Measurements from ENCODE around the gene SV2C.
A peak's percentile ranks its signal among the peaks of the same experiment; 100 is the strongest.
"Not testable (repeated sequence)": the region's sequence is repeated elsewhere in the genome, so short reads cannot be mapped to it uniquely, and the experiment has no call there.

The SV2C gene

GRCh38 chr5:76365561-76365960 lies 282.4 kb downstream of the SV2C start:
- TF ChIP-seq CTCF (IDR thresholded peaks at IDR 0.05; ENCODE audit: extremely low read depth, missing control alignments), result no peak
- no peak for DNase-seq (ENCODE audit: low spot score)

GRCh38 chr5:76366596-76366995 lies 283.4 kb downstream of the SV2C start:
- no peak for TF ChIP-seq CTCF (IDR thresholded peaks at IDR 0.05; ENCODE audit: extremely low read depth, missing control alignments)
- DNase-seq (ENCODE audit: low spot score), result no peak

- TF ChIP-seq CTCF (IDR thresholded peaks at IDR 0.05; ENCODE audit: extremely low read depth, missing control alignments), result no peak
- DNase-seq (ENCODE audit: low spot score), result peak; percentile 49
Measured at GRCh38 chr5:76367623-76368371, 284.6 kb downstream of the SV2C start.

- DNase-seq (ENCODE audit: low spot score), result no peak
- TF ChIP-seq CTCF (IDR thresholded peaks at IDR 0.05; ENCODE audit: extremely low read depth, missing control alignments), result no peak
Measured at GRCh38 chr5:76368941-76369340, 285.8 kb downstream of the SV2C start.

GRCh38 chr5:76369668-76370067 lies 286.5 kb downstream of the SV2C start:
- not testable (repeated sequence) for DNase-seq (ENCODE audit: low spot score)

- no peak for DNase-seq (ENCODE audit: low spot score)
- no peak for TF ChIP-seq CTCF (IDR thresholded peaks at IDR 0.05; ENCODE audit: extremely low read depth, missing control alignments)
Measured at GRCh38 chr5:76371960-76372322, 288.8 kb downstream of the SV2C start.

GRCh38 chr5:76372323-76373054 lies 289.3 kb downstream of the SV2C start:
- no peak for DNase-seq (ENCODE audit: low spot score)
- TF ChIP-seq CTCF (IDR thresholded peaks at IDR 0.05; ENCODE audit: extremely low read depth, missing control alignments), result no peak

All from GM20000 (cell line).